Activated naive CD8-positive, alpha-beta T cell (primary cell): ENCODE results near the gene EPHA6.

Experiments used
- H3K27ac Mint-ChIP-seq: one replicate; pipeline ENCODE4 v1.8.0; 2021; ENCODE audit warnings: mixed read lengths
- H3K27me3 Mint-ChIP-seq: one replicate; pipeline ENCODE4 v1.8.0; 2021; ENCODE audit warnings: mixed read lengths
- H3K36me3 Mint-ChIP-seq: one replicate; pipeline ENCODE4 v1.8.0; 2021; ENCODE audit warnings: mixed read lengths
- H3K4me1 Mint-ChIP-seq: one replicate; pipeline ENCODE4 v1.8.0; 2021; ENCODE audit warnings: low read depth, mixed read lengths
- H3K4me3 Mint-ChIP-seq: one replicate; pipeline ENCODE4 v1.8.0; 2021; ENCODE audit warnings: mild to moderate bottlenecking, mixed read lengths
- H3K9me3 Mint-ChIP-seq: one replicate; pipeline ENCODE4 v1.8.0; 2021; ENCODE audit warnings: low read depth, mixed read lengths

EPHA6 gene

DNA sequence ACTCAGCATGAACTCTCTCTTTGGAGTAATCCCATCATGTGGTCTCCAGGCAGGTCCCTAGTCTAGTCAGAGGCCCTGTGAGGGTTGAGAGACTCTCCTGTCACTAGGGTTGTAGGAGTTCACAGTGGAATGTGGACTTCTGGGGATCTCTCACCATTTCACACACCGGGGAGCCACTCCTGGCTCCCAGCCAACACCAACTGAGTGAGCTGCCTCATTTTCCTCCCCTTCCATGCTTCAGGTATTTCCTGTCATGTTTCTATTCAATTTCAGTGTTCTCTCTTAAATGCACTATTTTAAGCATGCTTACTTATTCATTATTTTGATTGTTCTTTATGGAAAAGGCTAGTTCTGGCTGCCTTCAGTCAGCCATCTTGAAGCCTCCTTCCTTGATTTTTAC, 482.6 kb downstream of the EPHA6 start:
- Mint-ChIP-seq H3K4me1 (no peaks in the 10 kb centered on the region), H3K27ac (no peak overlapping the region), H3K36me3 (no peaks in the 10 kb centered on the region), H3K27me3 (no peaks in the 10 kb centered on the region), H3K4me3 (no peak overlapping the region), H3K9me3 (peaks cover 7% of the 10 kb centered on the region)

DNA sequence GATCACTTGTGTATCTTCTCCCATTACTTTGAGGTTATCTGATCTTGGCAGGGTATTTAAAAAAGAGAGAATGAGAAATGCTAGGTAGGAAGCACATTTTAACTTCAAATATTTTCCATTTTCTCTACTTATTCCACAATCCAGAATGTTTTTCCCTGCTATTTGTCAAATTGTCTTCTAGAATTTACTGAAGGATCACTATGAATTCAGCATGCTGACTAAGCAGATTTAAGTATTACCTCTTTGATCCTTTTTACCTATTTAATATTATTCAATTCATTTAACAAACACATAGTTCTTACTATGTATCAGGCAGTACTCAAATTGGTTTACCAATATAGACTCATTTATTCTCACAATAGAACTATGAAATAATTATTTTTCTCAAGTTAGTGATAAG, 486.7 kb downstream of the EPHA6 start:
- Mint-ChIP-seq H3K4me3 (no peak overlapping the region), H3K27me3 (no peaks in the 10 kb centered on the region), H3K4me1 (no peaks in the 10 kb centered on the region), H3K9me3 (peaks cover 6% of the 10 kb centered on the region), H3K27ac (no peak overlapping the region), H3K36me3 (no peaks in the 10 kb centered on the region)

DNA sequence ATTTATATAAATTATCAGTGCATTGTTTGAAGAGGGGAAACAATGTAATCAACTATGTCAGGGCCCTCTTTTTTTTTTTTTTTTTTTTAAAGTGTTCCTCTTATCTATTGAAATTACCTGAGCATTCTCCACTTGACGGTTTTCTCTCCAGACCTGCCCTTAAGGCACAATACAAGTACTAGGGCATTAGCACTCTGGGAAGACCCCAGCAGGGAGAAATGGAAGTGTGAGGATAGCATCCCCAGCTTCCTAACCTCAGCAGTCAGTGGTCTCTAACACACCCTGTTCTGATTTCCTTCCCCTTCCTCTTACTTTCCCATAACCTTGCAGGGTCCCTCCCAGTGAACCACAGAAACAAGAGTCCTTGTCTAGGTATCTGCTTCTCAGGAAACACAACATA, 491.8 kb downstream of the EPHA6 start:
- H3K27me3 Mint-ChIP-seq, result no peaks in the 10 kb centered on the region
- H3K4me3 Mint-ChIP-seq, result no peak overlapping the region
- H3K9me3 Mint-ChIP-seq, result peaks cover 3% of the 10 kb centered on the region
- H3K27ac Mint-ChIP-seq, result no peak overlapping the region
- H3K4me1 Mint-ChIP-seq, result no peaks in the 10 kb centered on the region
- H3K36me3 Mint-ChIP-seq, result no peaks in the 10 kb centered on the region

DNA sequence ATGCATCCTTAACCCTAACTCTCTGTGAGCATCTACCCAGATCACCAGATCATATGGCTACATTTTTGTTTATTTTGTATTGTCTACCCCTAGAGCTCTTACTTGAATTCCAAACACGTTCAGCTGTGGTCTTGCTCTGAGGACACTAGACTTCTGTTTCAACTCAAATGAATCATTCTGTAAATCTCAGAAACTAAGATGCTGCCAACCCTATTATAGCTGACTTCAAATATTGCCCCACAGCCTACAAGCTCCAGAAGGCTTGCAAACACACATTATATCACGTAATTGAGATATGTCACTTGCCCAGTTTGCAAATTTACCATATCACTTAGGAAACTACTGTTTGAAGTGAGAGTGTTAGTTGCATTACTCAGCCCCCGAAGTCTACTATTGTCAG, 524.0 kb downstream of the EPHA6 start:
- no peak overlapping the region for H3K27ac Mint-ChIP-seq
- H3K4me1 Mint-ChIP-seq, result no peaks in the 10 kb centered on the region
- H3K36me3 Mint-ChIP-seq, result no peaks in the 10 kb centered on the region
- H3K27me3 Mint-ChIP-seq, result no peaks in the 10 kb centered on the region
- H3K4me3 Mint-ChIP-seq, result no peak overlapping the region
- H3K9me3 Mint-ChIP-seq, result peaks cover 7% of the 10 kb centered on the region

DNA sequence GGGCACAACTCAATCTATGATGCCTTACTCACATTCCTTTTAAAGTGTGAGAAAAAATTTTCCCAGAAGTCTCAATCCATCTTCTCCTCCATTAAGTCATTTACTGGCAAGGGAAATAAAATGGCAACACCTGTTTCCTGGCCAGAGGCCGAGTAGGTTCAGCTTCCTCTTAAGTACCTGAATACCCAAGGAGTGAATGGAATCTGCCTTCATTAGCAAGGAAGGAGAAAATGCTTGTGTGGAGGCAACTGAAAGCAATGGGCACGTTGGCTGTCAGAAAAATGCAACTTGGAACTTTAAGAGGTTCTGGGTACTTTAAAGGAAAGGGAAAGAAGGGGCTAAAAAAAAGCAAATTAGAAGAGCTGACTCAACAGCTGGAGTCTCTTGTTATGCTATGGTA, 526.5 kb downstream of the EPHA6 start:
- no peaks in the 10 kb centered on the region for H3K36me3 Mint-ChIP-seq
- no peaks in the 10 kb centered on the region for H3K27me3 Mint-ChIP-seq
- no peaks in the 10 kb centered on the region for H3K4me1 Mint-ChIP-seq
- peaks cover 9% of the 10 kb centered on the region for H3K9me3 Mint-ChIP-seq
- H3K27ac Mint-ChIP-seq, result no peak overlapping the region
- no peak overlapping the region for H3K4me3 Mint-ChIP-seq

DNA sequence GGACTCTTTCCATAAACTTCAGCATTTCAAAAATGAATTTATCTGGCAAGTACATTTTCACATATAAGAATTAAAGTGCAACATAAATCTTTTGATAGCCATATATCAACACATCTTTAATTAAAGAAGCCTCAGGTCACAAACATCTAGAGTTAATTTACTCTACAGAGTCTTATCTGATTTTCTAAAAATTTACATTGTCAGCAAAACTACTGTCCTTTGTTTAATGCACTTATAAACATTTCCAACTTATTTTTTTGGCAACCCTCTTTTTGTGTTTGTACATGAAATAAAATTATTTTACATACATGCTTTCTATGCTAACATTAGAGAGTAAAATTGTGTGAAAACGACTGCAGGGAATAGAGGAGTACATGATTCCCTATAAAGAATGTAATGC, 533.4 kb downstream of the EPHA6 start:
- Mint-ChIP-seq H3K9me3 (peaks cover 5% of the 10 kb centered on the region), H3K27ac (no peak overlapping the region), H3K4me3 (no peak overlapping the region), H3K4me1 (no peaks in the 10 kb centered on the region), H3K27me3 (no peaks in the 10 kb centered on the region), H3K36me3 (no peaks in the 10 kb centered on the region)

DNA sequence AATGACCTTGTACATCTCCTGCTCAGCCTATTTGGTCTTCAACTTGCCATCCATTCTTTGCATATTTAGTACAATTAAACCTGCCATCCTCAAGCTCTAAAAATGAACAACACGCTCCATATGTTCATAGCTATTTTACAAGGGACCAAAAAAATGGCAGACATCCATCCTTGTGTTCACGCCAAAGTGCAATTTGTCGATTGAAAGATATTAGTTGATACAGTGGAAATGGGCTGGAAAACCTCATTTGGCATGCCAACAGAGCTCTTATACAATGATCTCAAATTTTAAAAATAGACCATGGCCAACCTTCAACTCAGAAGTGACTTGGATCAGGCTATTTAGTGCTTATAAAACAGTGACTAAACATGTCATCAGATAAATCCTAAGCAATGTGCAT, 536.6 kb downstream of the EPHA6 start:
- H3K36me3 Mint-ChIP-seq, result no peaks in the 10 kb centered on the region
- H3K27ac Mint-ChIP-seq, result no peak overlapping the region
- H3K9me3 Mint-ChIP-seq, result peaks cover 11% of the 10 kb centered on the region
- H3K4me3 Mint-ChIP-seq, result no peak overlapping the region
- no peaks in the 10 kb centered on the region for H3K4me1 Mint-ChIP-seq
- H3K27me3 Mint-ChIP-seq, result no peaks in the 10 kb centered on the region

DNA sequence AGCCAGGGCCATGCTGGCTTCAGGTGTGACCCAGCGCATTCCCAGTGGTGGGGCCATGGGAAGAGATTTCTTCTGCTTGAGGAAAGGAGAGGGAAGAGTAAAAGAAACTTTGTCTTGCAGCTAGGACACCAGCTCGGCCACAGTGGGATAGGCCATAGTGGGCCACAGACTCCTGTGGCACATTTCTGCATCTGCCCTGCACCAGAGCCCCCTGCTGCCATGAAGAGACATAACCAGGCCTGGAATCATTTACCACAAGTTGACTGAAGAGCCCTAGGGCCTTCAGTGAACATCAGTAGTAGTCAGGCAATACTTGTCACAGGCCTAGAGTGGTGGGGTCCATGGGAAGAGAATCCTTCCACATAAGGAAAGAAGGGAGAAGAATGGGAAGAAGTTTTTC, 538.8 kb downstream of the EPHA6 start:
- H3K27ac Mint-ChIP-seq, result no peak overlapping the region

DNA sequence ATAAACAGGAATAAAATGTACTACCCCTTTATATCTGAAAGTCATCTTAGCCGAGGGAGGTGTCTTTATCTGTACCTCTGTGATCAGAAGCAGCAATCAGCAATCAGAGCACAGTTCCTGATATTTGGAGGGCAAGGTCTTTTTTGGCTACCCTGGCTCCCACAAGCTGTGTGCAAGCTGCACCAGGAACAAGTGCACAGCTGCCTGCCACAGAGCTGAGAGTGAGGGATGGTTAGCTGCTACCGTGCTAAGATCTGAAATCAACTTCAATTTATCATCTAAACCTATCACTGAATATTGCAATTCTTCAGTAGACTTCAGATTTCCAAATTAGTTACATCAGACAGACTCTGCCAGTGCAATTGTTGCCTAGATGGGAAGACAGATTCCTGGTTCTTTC, 545.6 kb downstream of the EPHA6 start:
- no peaks in the 10 kb centered on the region for H3K4me1 Mint-ChIP-seq
- H3K36me3 Mint-ChIP-seq, result no peaks in the 10 kb centered on the region
- H3K27ac Mint-ChIP-seq, result no peak overlapping the region
- H3K9me3 Mint-ChIP-seq, result peaks cover 19% of the 10 kb centered on the region
- no peak overlapping the region for H3K4me3 Mint-ChIP-seq
- peaks cover 2% of the 10 kb centered on the region for H3K27me3 Mint-ChIP-seq

More for the DNA sequence above, 538.8 kb downstream of the EPHA6 start:
- Mint-ChIP-seq H3K4me3 (no peak overlapping the region), H3K4me1 (no peaks in the 10 kb centered on the region), H3K27me3 (no peaks in the 10 kb centered on the region), H3K36me3 (no peaks in the 10 kb centered on the region), H3K9me3 (peaks cover 17% of the 10 kb centered on the region)

DNA sequence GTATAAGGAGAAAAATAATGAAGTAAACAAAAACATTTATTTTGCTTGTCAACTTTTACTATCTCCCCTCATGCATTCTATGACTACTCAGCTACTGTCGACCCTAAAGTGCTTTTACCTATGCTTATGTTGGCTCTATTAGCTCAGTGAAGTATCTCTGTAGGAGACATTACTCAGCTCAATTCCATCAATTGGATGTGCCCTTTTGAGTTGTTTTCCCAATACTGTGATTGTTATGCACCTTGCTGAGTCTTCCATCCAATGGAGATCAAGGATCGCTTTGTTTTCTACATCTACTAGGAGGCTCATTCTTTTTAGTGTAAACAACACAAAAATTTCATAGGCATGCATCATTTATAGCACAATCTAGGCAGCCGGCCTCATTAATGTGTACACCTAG, 546.4 kb downstream of the EPHA6 start:
- Mint-ChIP-seq H3K36me3 (no peaks in the 10 kb centered on the region), H3K9me3 (peaks cover 19% of the 10 kb centered on the region), H3K27me3 (peaks cover 2% of the 10 kb centered on the region), H3K4me3 (no peak overlapping the region), H3K4me1 (no peaks in the 10 kb centered on the region), H3K27ac (no peak overlapping the region)

DNA sequence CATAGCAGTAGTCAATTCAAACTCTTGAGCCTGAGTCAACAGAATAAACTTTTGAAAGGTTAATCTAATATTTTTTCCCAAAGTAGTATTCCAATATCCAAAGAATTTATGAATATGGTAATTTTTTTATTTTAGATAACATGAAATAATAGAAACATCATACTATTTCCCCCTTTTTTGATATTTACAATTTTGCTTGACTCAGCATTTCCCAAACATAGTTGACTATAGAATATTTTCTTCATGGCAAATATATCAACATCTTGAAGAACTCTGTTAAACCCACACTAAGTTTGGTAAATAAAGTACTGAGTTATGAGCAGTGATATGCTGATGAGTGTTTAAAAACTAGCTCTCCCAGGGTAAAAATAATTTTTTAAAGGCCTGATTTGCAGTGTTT, 570.2 kb downstream of the EPHA6 start:
- H3K36me3 Mint-ChIP-seq, result no peaks in the 10 kb centered on the region
- no peak overlapping the region for H3K4me3 Mint-ChIP-seq
- no peaks in the 10 kb centered on the region for H3K27me3 Mint-ChIP-seq
- H3K27ac Mint-ChIP-seq, result no peak overlapping the region
- H3K9me3 Mint-ChIP-seq, result peaks cover 19% of the 10 kb centered on the region
- H3K4me1 Mint-ChIP-seq, result no peaks in the 10 kb centered on the region

DNA sequence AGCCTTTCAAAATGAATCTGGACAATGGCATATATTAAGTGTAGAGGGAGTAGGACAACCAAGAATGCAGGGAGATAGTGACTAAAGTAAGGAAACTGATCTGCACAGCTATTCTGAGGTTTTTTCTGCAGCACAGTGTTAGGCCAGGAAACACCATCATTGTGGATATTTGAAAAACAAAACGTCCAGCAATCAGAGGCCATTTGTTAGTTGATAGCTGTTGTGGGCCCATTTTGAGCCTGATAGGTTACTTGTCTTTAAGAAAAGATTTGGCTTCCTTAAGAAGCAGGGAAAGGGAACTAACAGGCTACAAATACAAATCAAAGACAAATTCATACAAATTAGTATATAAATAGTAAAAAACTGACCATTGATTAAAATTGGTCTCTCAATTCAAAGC, 574.4 kb downstream of the EPHA6 start:
- H3K27me3 Mint-ChIP-seq, result no peaks in the 10 kb centered on the region
- peaks cover 19% of the 10 kb centered on the region for H3K9me3 Mint-ChIP-seq
- H3K27ac Mint-ChIP-seq, result no peak overlapping the region
- no peak overlapping the region for H3K4me3 Mint-ChIP-seq
- H3K36me3 Mint-ChIP-seq, result no peaks in the 10 kb centered on the region
- H3K4me1 Mint-ChIP-seq, result no peaks in the 10 kb centered on the region

DNA sequence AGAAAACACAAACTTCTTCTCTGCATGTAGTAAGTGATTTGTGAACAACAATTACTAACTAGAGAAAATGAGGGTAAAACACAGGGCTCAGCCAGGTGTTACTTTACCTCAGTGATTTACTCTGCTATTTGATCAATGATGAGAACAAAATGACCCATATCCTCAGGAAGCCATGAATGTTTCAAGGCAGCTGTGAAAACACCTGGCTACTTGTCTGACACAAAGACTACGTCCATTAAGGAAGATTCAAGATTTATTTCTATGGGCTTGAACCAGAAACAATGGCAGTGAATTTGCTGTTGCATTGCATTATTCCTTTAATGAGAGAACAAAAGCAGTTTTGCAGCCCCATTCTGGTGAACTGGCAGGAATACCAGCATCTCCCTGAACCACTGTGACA, 575.5 kb downstream of the EPHA6 start:
- Mint-ChIP-seq H3K27me3 (no peaks in the 10 kb centered on the region), H3K9me3 (peaks cover 19% of the 10 kb centered on the region), H3K4me3 (no peak overlapping the region), H3K27ac (no peak overlapping the region), H3K36me3 (no peaks in the 10 kb centered on the region), H3K4me1 (no peaks in the 10 kb centered on the region)

DNA sequence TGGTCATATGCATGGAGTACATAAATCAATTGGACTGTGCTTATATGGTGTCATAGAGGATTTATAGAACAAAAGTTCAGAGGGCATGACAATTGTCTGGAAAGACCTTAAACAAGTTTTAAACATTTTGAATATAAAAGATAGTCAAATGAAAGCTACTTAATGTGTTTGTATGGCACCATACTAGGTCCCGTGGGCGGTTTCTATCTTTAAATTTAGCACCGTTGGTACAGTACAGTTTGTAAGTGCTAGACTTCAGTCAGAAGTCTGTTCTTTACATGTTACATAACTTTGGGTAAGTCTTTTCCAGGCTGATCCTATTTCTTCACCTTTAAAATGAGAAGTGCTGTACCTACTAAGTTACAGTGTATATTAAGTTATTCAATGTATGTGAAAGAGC, 576.8 kb downstream of the EPHA6 start:
- Mint-ChIP-seq H3K27me3 (no peaks in the 10 kb centered on the region), H3K36me3 (no peaks in the 10 kb centered on the region), H3K4me1 (no peaks in the 10 kb centered on the region), H3K27ac (no peak overlapping the region), H3K9me3 (peaks cover 12% of the 10 kb centered on the region), H3K4me3 (no peak overlapping the region)

DNA sequence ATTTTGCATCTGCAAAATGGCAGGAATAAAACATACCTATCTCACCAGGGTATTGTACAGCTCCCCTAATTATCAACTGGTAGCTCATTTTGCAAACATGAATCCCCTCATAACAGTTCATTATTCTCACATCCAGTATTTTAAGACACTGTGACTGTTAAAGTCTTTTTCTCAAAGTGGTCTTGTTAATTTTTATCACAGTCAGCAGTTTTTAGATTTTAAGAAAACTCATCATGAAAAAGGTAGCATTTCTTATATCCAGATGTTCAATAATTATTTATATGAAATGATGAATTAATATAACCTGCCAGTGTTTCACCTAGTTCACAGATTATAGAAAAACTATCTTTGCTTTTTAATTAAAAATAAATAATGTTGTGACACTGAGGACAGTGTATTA, 595.2 kb downstream of the EPHA6 start:
- no peak overlapping the region for H3K4me3 Mint-ChIP-seq
- no peak overlapping the region for H3K27ac Mint-ChIP-seq
- no peaks in the 10 kb centered on the region for H3K27me3 Mint-ChIP-seq
- no peaks in the 10 kb centered on the region for H3K4me1 Mint-ChIP-seq
- peaks cover 3% of the 10 kb centered on the region for H3K9me3 Mint-ChIP-seq
- H3K36me3 Mint-ChIP-seq, result no peaks in the 10 kb centered on the region

DNA sequence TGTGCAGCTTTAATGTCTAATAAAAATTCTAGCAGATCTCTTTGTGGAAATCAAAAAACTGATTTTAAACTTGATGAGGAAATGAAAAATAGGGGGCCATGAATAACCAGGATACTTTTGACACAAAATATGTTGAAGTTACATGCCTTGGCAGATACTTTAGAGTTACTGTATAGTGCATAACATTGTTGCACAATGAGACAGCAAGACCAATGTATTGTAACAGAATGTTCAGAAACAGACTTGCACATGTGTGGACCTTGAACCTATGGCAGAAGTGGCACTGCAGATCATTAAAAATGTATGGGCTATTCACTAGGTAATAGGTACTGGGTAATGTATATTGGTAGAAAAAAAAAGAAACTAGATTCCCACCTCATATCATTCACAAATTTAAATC, 607.2 kb downstream of the EPHA6 start:
- no peak overlapping the region for H3K27ac Mint-ChIP-seq
- no peaks in the 10 kb centered on the region for H3K27me3 Mint-ChIP-seq
- H3K36me3 Mint-ChIP-seq, result no peaks in the 10 kb centered on the region
- H3K9me3 Mint-ChIP-seq, result peaks cover 7% of the 10 kb centered on the region
- H3K4me3 Mint-ChIP-seq, result no peak overlapping the region
- no peaks in the 10 kb centered on the region for H3K4me1 Mint-ChIP-seq

DNA sequence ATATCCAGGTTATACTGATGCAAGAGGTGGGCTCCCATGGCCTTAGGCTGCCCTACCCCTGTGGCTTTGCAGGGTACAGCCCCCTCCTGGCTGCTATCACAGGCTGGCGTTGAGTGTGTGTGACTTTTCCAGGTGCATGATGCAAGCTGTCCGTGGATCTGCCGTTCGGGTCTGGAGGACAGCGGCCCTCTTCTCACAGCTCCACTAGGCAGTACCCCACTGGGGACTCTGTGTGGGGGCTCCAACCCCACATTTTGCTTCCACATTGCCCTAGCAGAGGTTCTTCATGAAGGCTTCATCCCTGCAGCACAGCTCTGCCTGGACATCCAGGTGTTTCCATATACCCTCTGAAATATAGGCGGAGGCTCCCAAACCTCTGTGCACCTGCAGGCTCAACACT, 610.6 kb downstream of the EPHA6 start:
- Mint-ChIP-seq H3K27me3 (no peaks in the 10 kb centered on the region), H3K36me3 (no peaks in the 10 kb centered on the region), H3K4me3 (no peak overlapping the region), H3K27ac (no peak overlapping the region), H3K9me3 (peaks cover 10% of the 10 kb centered on the region), H3K4me1 (no peaks in the 10 kb centered on the region)
